MM.1S (cell line): Measurements from ENCODE around the gene ATG101.

Experiments
- DNase-seq: peaks from one replicate; pipeline ENCODE4 v3.0.0-alpha.2; 2015
- H2AFZ ChIP-seq: fragments of 300-600 bp; sonication (generic); 2 replicates; pipeline ENCODE4 v1.6.0; 2016; ENCODE audit warnings: antibody characterized with exemption, low read length
- H3F3A ChIP-seq: fragments of 300-600 bp; sonication (generic); 2 replicates; pipeline ENCODE4 v1.6.1; 2016; ENCODE audit warnings: mild to moderate bottlenecking, antibody characterized with exemption, low read length, moderate library complexity, mixed read lengths; ENCODE audit not compliant: insufficient read depth
- H3K27ac ChIP-seq: fragments of 300-600 bp; sonication (generic); 2 replicates; pipeline ENCODE4 v1.5.1; 2016; ENCODE audit warnings: mild to moderate bottlenecking, low read length
- H3K27me3 ChIP-seq: fragments of 300-600 bp; sonication (generic); replicated peaks from 2 replicates; pipeline ENCODE4 v1.6.0; 2016; ENCODE audit warnings: low read length; ENCODE audit not compliant: insufficient read depth
- H3K36me3 ChIP-seq: fragments of 300-600 bp; sonication (generic); replicated peaks from 2 replicates; pipeline ENCODE4 v1.6.1; 2016; ENCODE audit warnings: mild to moderate bottlenecking, low read length, mixed read lengths; ENCODE audit not compliant: insufficient read depth
- H3K4me1 ChIP-seq: fragments of 300-600 bp; sonication (generic); 2 replicates; pipeline ENCODE4 v1.6.1; 2016; ENCODE audit warnings: low read length, mixed read lengths
- H3K4me2 ChIP-seq: fragments of 300-600 bp; sonication (generic); 2 replicates; pipeline ENCODE4 v1.6.0; 2016; ENCODE audit warnings: low read depth, low read length
- H3K4me3 ChIP-seq: fragments of 300-600 bp; sonication (generic); 2 replicates; pipeline ENCODE4 v1.5.1; 2016; ENCODE audit warnings: low read length, mixed read lengths
- H3K79me2 ChIP-seq: fragments of 300-600 bp; sonication (generic); 2 replicates; pipeline ENCODE4 v1.6.1; 2016; ENCODE audit warnings: mixed run types, low read length, mixed read lengths
- H3K9ac ChIP-seq: fragments of 300-600 bp; sonication (generic); 2 replicates; pipeline ENCODE4 v1.6.1; 2016; ENCODE audit warnings: low read length, mixed read lengths
- H3K9me2 ChIP-seq: fragments of 300-600 bp; sonication (generic); replicated peaks from 2 replicates; pipeline ENCODE4 v1.6.1; 2016; ENCODE audit warnings: mild to moderate bottlenecking, low read length, mixed read lengths; ENCODE audit not compliant: insufficient read depth
- H3K9me3 ChIP-seq: fragments of 300-600 bp; sonication (generic); replicated peaks from 2 replicates; pipeline ENCODE4 v1.6.1; 2016; ENCODE audit warnings: mild to moderate bottlenecking, low read length, mixed read lengths; ENCODE audit not compliant: insufficient read depth
- H4K20me1 ChIP-seq: fragments of 300-600 bp; sonication (generic); 2 replicates; pipeline ENCODE4 v1.6.1; 2016; ENCODE audit warnings: mild to moderate bottlenecking, low read length, moderate library complexity, mixed read lengths; ENCODE audit not compliant: insufficient read depth
- EZH2 ChIP-seq: fragments of 300-600 bp; sonication (generic); optimal IDR thresholded peaks from 2 replicates; pipeline ENCODE3; 2017; ENCODE audit warnings: low read depth, mild to moderate bottlenecking, antibody characterized with exemption, low read length, mixed read lengths
- EZH2phosphoT487 ChIP-seq: fragments of 300-600 bp; sonication (generic); IDR thresholded peaks from 2 replicates; pipeline ENCODE4 v1.6.1; 2018; ENCODE audit warnings: antibody characterized with exemption, low read length
- TF ChIP-seq, protein P1 (sequence below): fragments of 300-600 bp; sonication (generic); IDR thresholded peaks from 2 replicates; pipeline ENCODE4 v1.5.1; 2016; ENCODE audit warnings: antibody characterized with exemption, low read length, mixed read lengths

Gene ATG101

DNA sequence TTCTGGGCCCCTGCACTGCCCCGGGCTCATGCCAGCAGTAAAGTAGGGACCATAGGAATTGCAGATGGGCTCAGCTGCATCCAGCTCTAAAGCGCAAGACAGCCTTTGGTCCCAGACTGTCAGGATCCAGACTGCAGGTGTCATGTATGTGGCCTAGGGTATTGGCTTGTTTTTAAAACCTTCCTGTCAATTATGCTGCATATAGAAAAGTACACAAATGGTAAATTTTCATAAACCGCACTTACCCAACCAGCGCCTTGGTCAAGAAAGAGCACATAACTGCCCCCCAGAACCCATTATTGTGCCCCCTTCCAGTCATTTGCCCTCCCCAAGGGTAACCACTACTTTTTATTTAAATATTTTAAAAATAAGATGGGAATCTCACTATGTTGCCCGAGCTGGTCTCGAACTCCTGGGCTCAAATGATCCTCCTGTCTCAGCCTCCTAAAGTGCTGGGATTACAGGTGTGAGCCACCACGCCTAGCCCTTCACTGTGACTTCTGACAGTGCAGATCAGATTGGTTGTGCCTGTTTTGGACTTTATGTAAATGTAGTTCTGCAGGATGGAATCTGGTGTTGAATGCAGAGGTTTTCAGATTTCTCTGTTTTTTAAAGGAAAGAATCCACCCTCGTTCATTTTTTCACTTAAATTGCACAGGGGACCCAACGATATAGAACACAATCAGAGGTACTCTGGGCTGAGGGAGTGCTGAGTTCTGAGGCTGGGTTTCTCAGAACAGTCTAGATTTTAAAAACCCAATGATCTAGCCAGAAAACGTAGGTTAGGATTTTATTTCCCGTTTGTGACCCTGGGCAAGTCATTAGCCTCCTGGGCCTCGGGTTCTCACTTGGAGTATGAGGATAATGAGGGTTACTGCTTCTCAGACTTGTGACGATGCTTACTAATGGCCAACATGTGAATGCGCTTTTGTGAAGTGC is 11.9 kb upstream of the ATG101 start:
- peaks cover 4% of the 10 kb centered on the region for H3K4me1 ChIP-seq
- no peaks in the 10 kb centered on the region for H3K36me3 ChIP-seq
- H3K9me2 ChIP-seq = no peaks in the 10 kb centered on the region
- H3K79me2 ChIP-seq = no peaks in the 10 kb centered on the region
- no peaks in the 10 kb centered on the region for H3F3A ChIP-seq
- DNase-seq = no peak
- H3K9ac ChIP-seq = no peak overlapping the region
- no peak overlapping the region for H2AFZ ChIP-seq
- no peak overlapping the region for H3K27ac ChIP-seq
- H3K4me3 ChIP-seq = no peak overlapping the region
- no peaks in the 10 kb centered on the region for H4K20me1 ChIP-seq
- H3K27me3 ChIP-seq = no peaks in the 10 kb centered on the region
- H3K4me2 ChIP-seq = no peak overlapping the region
- no peak for TF ChIP-seq EZH2
- no peak for TF ChIP-seq EZH2phosphoT487
- TF ChIP-seq, protein P1, sequence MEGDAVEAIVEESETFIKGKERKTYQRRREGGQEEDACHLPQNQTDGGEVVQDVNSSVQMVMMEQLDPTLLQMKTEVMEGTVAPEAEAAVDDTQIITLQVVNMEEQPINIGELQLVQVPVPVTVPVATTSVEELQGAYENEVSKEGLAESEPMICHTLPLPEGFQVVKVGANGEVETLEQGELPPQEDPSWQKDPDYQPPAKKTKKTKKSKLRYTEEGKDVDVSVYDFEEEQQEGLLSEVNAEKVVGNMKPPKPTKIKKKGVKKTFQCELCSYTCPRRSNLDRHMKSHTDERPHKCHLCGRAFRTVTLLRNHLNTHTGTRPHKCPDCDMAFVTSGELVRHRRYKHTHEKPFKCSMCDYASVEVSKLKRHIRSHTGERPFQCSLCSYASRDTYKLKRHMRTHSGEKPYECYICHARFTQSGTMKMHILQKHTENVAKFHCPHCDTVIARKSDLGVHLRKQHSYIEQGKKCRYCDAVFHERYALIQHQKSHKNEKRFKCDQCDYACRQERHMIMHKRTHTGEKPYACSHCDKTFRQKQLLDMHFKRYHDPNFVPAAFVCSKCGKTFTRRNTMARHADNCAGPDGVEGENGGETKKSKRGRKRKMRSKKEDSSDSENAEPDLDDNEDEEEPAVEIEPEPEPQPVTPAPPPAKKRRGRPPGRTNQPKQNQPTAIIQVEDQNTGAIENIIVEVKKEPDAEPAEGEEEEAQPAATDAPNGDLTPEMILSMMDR = no peak
- no peaks in the 10 kb centered on the region for H3K9me3 ChIP-seq

DNA sequence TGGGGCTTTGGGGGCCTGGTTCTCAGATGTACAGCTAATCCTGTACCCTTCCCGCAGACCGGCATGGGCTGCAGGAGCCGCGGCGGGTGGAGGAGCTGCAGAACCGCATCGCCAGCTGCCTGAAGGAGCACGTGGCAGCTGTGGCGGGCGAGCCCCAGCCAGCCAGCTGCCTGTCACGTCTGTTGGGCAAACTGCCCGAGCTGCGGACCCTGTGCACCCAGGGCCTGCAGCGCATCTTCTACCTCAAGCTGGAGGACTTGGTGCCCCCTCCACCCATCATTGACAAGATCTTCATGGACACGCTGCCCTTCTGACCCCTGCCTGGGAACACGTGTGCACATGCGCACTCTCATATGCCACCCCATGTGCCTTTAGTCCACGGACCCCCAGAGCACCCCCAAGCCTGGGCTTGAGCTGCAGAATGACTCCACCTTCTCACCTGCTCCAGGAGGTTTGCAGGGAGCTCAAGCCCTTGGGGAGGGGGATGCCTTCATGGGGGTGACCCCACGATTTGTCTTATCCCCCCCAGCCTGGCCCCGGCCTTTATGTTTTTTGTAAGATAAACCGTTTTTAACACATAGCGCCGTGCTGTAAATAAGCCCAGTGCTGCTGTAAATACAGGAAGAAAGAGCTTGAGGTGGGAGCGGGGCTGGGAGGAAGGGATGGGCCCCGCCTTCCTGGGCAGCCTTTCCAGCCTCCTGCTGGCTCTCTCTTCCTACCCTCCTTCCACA is 11.0 kb upstream of the ATG101 start:
- Histone ChIP-seq H3K36me3 (no peaks in the 10 kb centered on the region), H3K4me1 (no peaks in the 10 kb centered on the region), H3K27ac (no peak overlapping the region), H3K79me2 (no peaks in the 10 kb centered on the region), H3K9me3 (no peaks in the 10 kb centered on the region), H3K4me2 (no peak overlapping the region), H3K9ac (no peak overlapping the region), H3K27me3 (no peaks in the 10 kb centered on the region), H3K9me2 (no peaks in the 10 kb centered on the region), H3F3A (no peaks in the 10 kb centered on the region), H2AFZ (no peak overlapping the region), H4K20me1 (no peaks in the 10 kb centered on the region), H3K4me3 (no peak overlapping the region)
- TF ChIP-seq EZH2phosphoT487 (no peak), EZH2 (no peak)
- TF ChIP-seq, protein P1 = no peak
- no peak for DNase-seq

GRCh38 chr12:52059582-52060497 is 9.9 kb upstream of the ATG101 start:
- H3K27ac ChIP-seq = no peak overlapping the region
- H3F3A ChIP-seq = no peaks in the 10 kb centered on the region
- no peak overlapping the region for H3K4me3 ChIP-seq
- H2AFZ ChIP-seq = no peak overlapping the region
- H3K4me1 ChIP-seq = no peaks in the 10 kb centered on the region
- no peaks in the 10 kb centered on the region for H4K20me1 ChIP-seq
- H3K79me2 ChIP-seq = no peaks in the 10 kb centered on the region
- H3K4me2 ChIP-seq = no peak overlapping the region
- H3K9me2 ChIP-seq = no peaks in the 10 kb centered on the region
- H3K36me3 ChIP-seq = no peaks in the 10 kb centered on the region
- TF ChIP-seq, protein P1 = no peak
- TF ChIP-seq EZH2 (no peak), EZH2phosphoT487 (no peak)
- no peaks in the 10 kb centered on the region for H3K9me3 ChIP-seq
- H3K9ac ChIP-seq = no peak overlapping the region
- H3K27me3 ChIP-seq = no peaks in the 10 kb centered on the region
- no peak for DNase-seq
